ENCODE data around the gene PLEKHM3.

PLEKHM3 gene

DNA sequence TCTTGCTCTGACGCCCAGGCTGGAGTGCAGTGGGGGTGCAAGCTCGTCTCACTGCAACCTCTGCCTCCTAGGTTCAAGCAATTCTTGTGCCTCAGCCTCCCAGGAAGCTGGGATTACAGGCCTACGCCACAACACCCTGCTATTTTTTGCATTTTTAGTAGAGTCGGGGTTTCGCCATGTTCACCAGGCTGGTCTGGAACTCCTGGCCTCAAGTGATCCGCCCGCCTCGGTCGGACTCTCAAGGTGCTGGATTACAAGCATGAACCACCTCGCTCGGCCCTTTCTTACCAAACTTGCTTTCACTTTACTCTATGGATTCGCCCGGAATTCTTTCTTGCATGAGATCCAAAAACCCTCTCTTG is 252.5 kb downstream of the PLEKHM3 start:
- no peak overlapping the region for H2AFZ ChIP-seq (ENCODE audit: low read depth, low read length, severe bottlenecking)
- no peaks in the 10 kb centered on the region for H3K36me3 ChIP-seq (ENCODE audit: low read length)

DNA sequence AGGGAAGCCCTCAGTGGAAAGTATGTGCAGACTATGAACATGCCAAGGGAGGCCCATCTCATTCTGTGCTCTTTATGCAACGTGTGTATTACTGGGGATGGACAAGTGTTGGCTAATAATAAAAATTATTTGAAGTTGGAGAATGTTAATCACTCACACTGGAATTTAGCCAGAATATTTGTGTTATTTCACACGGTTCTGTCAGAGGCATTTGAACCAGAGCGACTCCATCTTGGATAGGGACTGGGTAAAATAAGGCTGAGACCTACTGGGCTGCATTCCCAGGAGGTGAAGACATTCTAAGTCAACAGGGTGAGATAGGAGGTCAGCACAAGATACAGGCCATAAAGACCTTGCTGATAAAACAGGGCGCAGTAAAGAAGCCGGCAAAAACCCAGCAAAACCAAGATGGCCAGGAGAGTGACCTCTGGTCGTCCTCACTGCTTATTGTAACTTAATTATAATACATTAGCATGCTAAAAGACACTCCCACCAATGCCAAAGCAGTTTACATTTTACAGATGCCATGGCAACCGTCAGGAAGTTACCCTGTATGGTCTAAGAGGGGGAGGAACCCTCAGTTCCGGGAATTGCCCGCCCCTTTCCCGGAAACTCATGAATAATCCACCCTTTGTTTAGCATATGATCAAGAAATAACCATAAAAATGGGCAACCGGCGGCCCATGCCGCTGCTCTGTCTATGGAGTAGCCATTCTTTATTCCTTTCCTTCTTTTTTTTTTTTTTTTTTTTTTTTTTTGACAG is 253.1 kb downstream of the PLEKHM3 start:
- no peaks in the 10 kb centered on the region for H3K27me3 ChIP-seq (ENCODE audit: low read length)
- H3F3A ChIP-seq (ENCODE audit: insufficient read depth) = no peaks in the 10 kb centered on the region
- no peak overlapping the region for H3K4me3 ChIP-seq (ENCODE audit: insufficient read depth, low read length, poor library complexity, severe bottlenecking)
- H3K79me2 ChIP-seq (ENCODE audit: insufficient read depth, low read length) = no peaks in the 10 kb centered on the region
- H3K4me2 ChIP-seq (ENCODE audit: low read depth, low read length, poor library complexity, severe bottlenecking) = no peak overlapping the region
- TF ChIP-seq, protein P1, sequence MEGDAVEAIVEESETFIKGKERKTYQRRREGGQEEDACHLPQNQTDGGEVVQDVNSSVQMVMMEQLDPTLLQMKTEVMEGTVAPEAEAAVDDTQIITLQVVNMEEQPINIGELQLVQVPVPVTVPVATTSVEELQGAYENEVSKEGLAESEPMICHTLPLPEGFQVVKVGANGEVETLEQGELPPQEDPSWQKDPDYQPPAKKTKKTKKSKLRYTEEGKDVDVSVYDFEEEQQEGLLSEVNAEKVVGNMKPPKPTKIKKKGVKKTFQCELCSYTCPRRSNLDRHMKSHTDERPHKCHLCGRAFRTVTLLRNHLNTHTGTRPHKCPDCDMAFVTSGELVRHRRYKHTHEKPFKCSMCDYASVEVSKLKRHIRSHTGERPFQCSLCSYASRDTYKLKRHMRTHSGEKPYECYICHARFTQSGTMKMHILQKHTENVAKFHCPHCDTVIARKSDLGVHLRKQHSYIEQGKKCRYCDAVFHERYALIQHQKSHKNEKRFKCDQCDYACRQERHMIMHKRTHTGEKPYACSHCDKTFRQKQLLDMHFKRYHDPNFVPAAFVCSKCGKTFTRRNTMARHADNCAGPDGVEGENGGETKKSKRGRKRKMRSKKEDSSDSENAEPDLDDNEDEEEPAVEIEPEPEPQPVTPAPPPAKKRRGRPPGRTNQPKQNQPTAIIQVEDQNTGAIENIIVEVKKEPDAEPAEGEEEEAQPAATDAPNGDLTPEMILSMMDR (IDR thresholded peaks at IDR 0.05; ENCODE audit: insufficient read depth, low read length, poor library complexity, severe bottlenecking) = no peak
- no peak for TF ChIP-seq EZH2phosphoT487 (conservative IDR thresholded peaks at IDR 0.05; ENCODE audit: low read length)
- H3K9me2 ChIP-seq (replicated peaks; ENCODE audit: insufficient read depth, low read length) = no peaks in the 10 kb centered on the region
- H2AFZ ChIP-seq (ENCODE audit: low read depth, low read length, severe bottlenecking) = no peak overlapping the region
- no peak overlapping the region for H3K27ac ChIP-seq (ENCODE audit: low read depth, low read length)
- no peaks in the 10 kb centered on the region for H3K36me3 ChIP-seq (ENCODE audit: low read length)
- H3K9ac ChIP-seq (ENCODE audit: low read length) = no peak overlapping the region
- no peaks in the 10 kb centered on the region for H4K20me1 ChIP-seq (ENCODE audit: low read depth, low read length)
- no peaks in the 10 kb centered on the region for H3K9me3 ChIP-seq (ENCODE audit: insufficient read depth, low read length)

More for the DNA sequence above, 252.5 kb downstream of the PLEKHM3 start:
- no peak overlapping the region for H3K4me2 ChIP-seq (ENCODE audit: low read depth, low read length, poor library complexity, severe bottlenecking)
- TF ChIP-seq, protein P1 (IDR thresholded peaks at IDR 0.05; ENCODE audit: insufficient read depth, low read length, poor library complexity, severe bottlenecking) = no peak
- no peak for TF ChIP-seq EZH2phosphoT487 (conservative IDR thresholded peaks at IDR 0.05; ENCODE audit: low read length)
- H3F3A ChIP-seq (ENCODE audit: insufficient read depth) = no peaks in the 10 kb centered on the region
- no peaks in the 10 kb centered on the region for H3K27me3 ChIP-seq (ENCODE audit: low read length)
- no peaks in the 10 kb centered on the region for H3K79me2 ChIP-seq (ENCODE audit: insufficient read depth, low read length)
- H3K27ac ChIP-seq (ENCODE audit: low read depth, low read length) = no peak overlapping the region
- no peaks in the 10 kb centered on the region for H3K9me3 ChIP-seq (ENCODE audit: insufficient read depth, low read length)
- H3K9ac ChIP-seq (ENCODE audit: low read length) = no peak overlapping the region
- no peaks in the 10 kb centered on the region for H4K20me1 ChIP-seq (ENCODE audit: low read depth, low read length)
- no peaks in the 10 kb centered on the region for H3K9me2 ChIP-seq (replicated peaks; ENCODE audit: insufficient read depth, low read length)
- H3K4me3 ChIP-seq (ENCODE audit: insufficient read depth, low read length, poor library complexity, severe bottlenecking) = no peak overlapping the region

DNA sequence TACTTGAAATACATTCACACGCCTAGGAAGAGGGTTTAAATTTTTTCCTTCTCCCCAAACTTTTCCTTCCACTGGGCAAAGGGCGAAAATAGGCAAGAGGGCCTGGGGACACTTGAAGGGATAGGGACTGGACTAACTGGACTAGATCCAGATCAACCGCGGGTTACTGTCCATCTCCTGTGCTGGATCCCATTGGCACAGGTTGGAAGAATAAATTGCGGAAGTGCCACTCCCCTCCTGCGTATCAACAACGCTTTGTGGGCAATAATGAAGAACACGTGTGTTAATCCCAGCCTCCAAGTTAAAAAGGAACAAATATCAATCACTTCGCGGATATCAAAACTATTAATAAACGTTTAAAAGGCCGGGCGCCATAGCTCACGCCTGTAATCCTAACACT is 253.9 kb downstream of the PLEKHM3 start:
- H3K9me2 ChIP-seq (replicated peaks; ENCODE audit: insufficient read depth, low read length) = no peaks in the 10 kb centered on the region
- H3K4me3 ChIP-seq (ENCODE audit: insufficient read depth, low read length, poor library complexity, severe bottlenecking) = no peak overlapping the region
- no peak overlapping the region for H3K9ac ChIP-seq (ENCODE audit: low read length)

More for the DNA sequence above, 253.9 kb downstream of the PLEKHM3 start:
- Histone ChIP-seq H3K27me3 (ENCODE audit: low read length) (no peaks in the 10 kb centered on the region), H3K27ac (ENCODE audit: low read depth, low read length) (no peak overlapping the region), H3K36me3 (ENCODE audit: low read length) (no peaks in the 10 kb centered on the region), H3K9me3 (ENCODE audit: insufficient read depth, low read length) (no peaks in the 10 kb centered on the region), H4K20me1 (ENCODE audit: low read depth, low read length) (no peaks in the 10 kb centered on the region), H3F3A (ENCODE audit: insufficient read depth) (0 out of 2 replicates have a peak, but pooled peaks cover 1% of the 10 kb centered on the region), H2AFZ (ENCODE audit: low read depth, low read length, severe bottlenecking) (no peak overlapping the region), H3K79me2 (ENCODE audit: insufficient read depth, low read length) (no peaks in the 10 kb centered on the region), H3K4me2 (ENCODE audit: low read depth, low read length, poor library complexity, severe bottlenecking) (no peak overlapping the region)
- TF ChIP-seq, protein P1 (IDR thresholded peaks at IDR 0.05; ENCODE audit: insufficient read depth, low read length, poor library complexity, severe bottlenecking) = no peak
- TF ChIP-seq EZH2phosphoT487 (conservative IDR thresholded peaks at IDR 0.05; ENCODE audit: low read length) = no peak
